Stimulated activated effector memory CD8-positive, alpha-beta T cell treated with anti-CD3 and anti-CD28 coated beads, Interleukin-12 subunit alpha, Interleukin-12 subunit beta, amount 100 ng/mL, for 72 hours (primary cell): ENCODE results near the gene ABCG1.

ENCODE experiments used
- ATAC-seq: fragments of 150-1000 bp; cut with Tn5 transposase; 2 replicates; pipeline ENCODE4 v1.10.0; 2021
- DNase-seq, 2 donors: peaks; one replicate each; pipeline ENCODE4 v3.0.0; 2021 to 2022; ENCODE audit warnings: low spot score in 2 of 2
- H3K27ac Mint-ChIP-seq: one replicate; pipeline ENCODE4 v1.8.0; 2022; ENCODE audit warnings: mild to moderate bottlenecking, mixed read lengths
- H3K36me3 Mint-ChIP-seq: one replicate; pipeline ENCODE4 v1.8.0; 2022; ENCODE audit warnings: mild to moderate bottlenecking, mixed read lengths
- H3K4me1 Mint-ChIP-seq: one replicate; pipeline ENCODE4 v1.8.0; 2022; ENCODE audit warnings: mixed read lengths
- H3K4me3 Mint-ChIP-seq: one replicate; pipeline ENCODE4 v1.8.0; 2022; ENCODE audit warnings: mild to moderate bottlenecking, mixed read lengths
- H3K9me3 Mint-ChIP-seq: one replicate; pipeline ENCODE4 v1.8.0; 2022; ENCODE audit warnings: mixed read lengths

The ABCG1 gene

GRCh38 chr21:42257091-42257765, 38.3 kb downstream of the ABCG1 start:
- ATAC-seq (no peak), DNase-seq (no peak)
- Mint-ChIP-seq H3K9me3 (no peaks in the 10 kb centered on the region), H3K36me3 (no peaks in the 10 kb centered on the region), H3K27ac (no peak overlapping the region), H3K4me3 (no peak overlapping the region), H3K4me1 (peaks cover 32% of the 10 kb centered on the region)

- H3K4me3 Mint-ChIP-seq, result no peak overlapping the region
- H3K27ac Mint-ChIP-seq, result no peak overlapping the region
- peak; percentile 73 to 88 for DNase-seq
Observed at GRCh38 chr21:42258150-42258884, 39.4 kb downstream of the ABCG1 start.

GRCh38 chr21:42258885-42259407, 40.0 kb downstream of the ABCG1 start:
- no peak overlapping the region for H3K4me3 Mint-ChIP-seq
- no peaks in the 10 kb centered on the region for H3K36me3 Mint-ChIP-seq
- H3K9me3 Mint-ChIP-seq, result no peaks in the 10 kb centered on the region
- peaks cover 26% of the 10 kb centered on the region for H3K4me1 Mint-ChIP-seq
- DNase-seq (no peak), ATAC-seq (no peak)
- no peak overlapping the region for H3K27ac Mint-ChIP-seq

More at GRCh38 chr21:42258150-42258884, 39.4 kb downstream of the ABCG1 start:
- Mint-ChIP-seq H3K4me1 (peaks cover 32% of the 10 kb centered on the region), H3K36me3 (no peaks in the 10 kb centered on the region), H3K9me3 (no peaks in the 10 kb centered on the region)
- peak; percentile 89 for ATAC-seq

- DNase-seq (no peak), ATAC-seq (no peak)
- no peak overlapping the region for H3K27ac Mint-ChIP-seq
- H3K4me3 Mint-ChIP-seq, result no peak overlapping the region
- no peaks in the 10 kb centered on the region for H3K9me3 Mint-ChIP-seq
- no peaks in the 10 kb centered on the region for H3K36me3 Mint-ChIP-seq
- H3K4me1 Mint-ChIP-seq, result peaks cover 16% of the 10 kb centered on the region
Observed at GRCh38 chr21:42260121-42260520, 41.2 kb downstream of the ABCG1 start.

- Mint-ChIP-seq H3K27ac (no peak overlapping the region), H3K4me1 (peaks cover 11% of the 10 kb centered on the region), H3K4me3 (no peak overlapping the region), H3K9me3 (no peaks in the 10 kb centered on the region), H3K36me3 (no peaks in the 10 kb centered on the region)
- DNase-seq, result no peak
- no peak for ATAC-seq
Observed at GRCh38 chr21:42261829-42262200, 42.9 kb downstream of the ABCG1 start.

- H3K36me3 Mint-ChIP-seq, result no peaks in the 10 kb centered on the region
- H3K4me1 Mint-ChIP-seq, result peaks cover 21% of the 10 kb centered on the region
- no peaks in the 10 kb centered on the region for H3K9me3 Mint-ChIP-seq
- H3K27ac Mint-ChIP-seq, result no peak overlapping the region
- ATAC-seq, result no peak
- H3K4me3 Mint-ChIP-seq, result no peak overlapping the region
- no peak for DNase-seq
Observed at GRCh38 chr21:42262831-42263231, 43.9 kb downstream of the ABCG1 start.

- no peaks in the 10 kb centered on the region for H3K9me3 Mint-ChIP-seq
- ATAC-seq, result no peak
- no peaks in the 10 kb centered on the region for H3K36me3 Mint-ChIP-seq
- peaks cover 24% of the 10 kb centered on the region for H3K4me1 Mint-ChIP-seq
- no peak overlapping the region for H3K4me3 Mint-ChIP-seq
- H3K27ac Mint-ChIP-seq, result no peak overlapping the region
- no peak for DNase-seq
Observed at GRCh38 chr21:42263591-42264131, 44.7 kb downstream of the ABCG1 start.

- no peak overlapping the region for H3K27ac Mint-ChIP-seq
Observed at GRCh38 chr21:42264245-42265195, 45.6 kb downstream of the ABCG1 start.

GRCh38 chr21:42265231-42265812, 46.4 kb downstream of the ABCG1 start:
- Mint-ChIP-seq H3K9me3 (no peaks in the 10 kb centered on the region), H3K4me1 (peaks cover 23% of the 10 kb centered on the region), H3K27ac (no peak overlapping the region), H3K4me3 (no peak overlapping the region), H3K36me3 (no peaks in the 10 kb centered on the region)
- no peak for ATAC-seq
- DNase-seq, result no peak

More at GRCh38 chr21:42264245-42265195, 45.6 kb downstream of the ABCG1 start:
- no peaks in the 10 kb centered on the region for H3K36me3 Mint-ChIP-seq
- no peak for DNase-seq
- H3K4me1 Mint-ChIP-seq, result peaks cover 23% of the 10 kb centered on the region
- no peaks in the 10 kb centered on the region for H3K9me3 Mint-ChIP-seq
- no peak overlapping the region for H3K4me3 Mint-ChIP-seq
- no peak for ATAC-seq

GRCh38 chr21:42266971-42267556, 48.1 kb downstream of the ABCG1 start:
- Mint-ChIP-seq H3K4me3 (no peak overlapping the region), H3K9me3 (no peaks in the 10 kb centered on the region), H3K36me3 (no peaks in the 10 kb centered on the region), H3K4me1 (peaks cover 23% of the 10 kb centered on the region), H3K27ac (peak overlapping the region; percentile 92)
- DNase-seq, result no peak
- ATAC-seq, result no peak

- ATAC-seq (no peak), DNase-seq (no peak)
Observed at GRCh38 chr21:42269386-42269785, 50.4 kb downstream of the ABCG1 start.

GRCh38 chr21:42271065-42271464, 52.1 kb downstream of the ABCG1 start:
- Mint-ChIP-seq H3K9me3 (no peaks in the 10 kb centered on the region), H3K4me1 (peaks cover 23% of the 10 kb centered on the region), H3K36me3 (no peaks in the 10 kb centered on the region), H3K27ac (no peak overlapping the region), H3K4me3 (no peak overlapping the region)
- ATAC-seq (no peak), DNase-seq (no peak)

More at GRCh38 chr21:42269386-42269785, 50.4 kb downstream of the ABCG1 start:
- Mint-ChIP-seq H3K9me3 (no peaks in the 10 kb centered on the region), H3K4me3 (no peak overlapping the region), H3K27ac (peak overlapping the region; percentile 48), H3K4me1 (peaks cover 23% of the 10 kb centered on the region), H3K36me3 (no peaks in the 10 kb centered on the region)

- no peak overlapping the region for H3K4me3 Mint-ChIP-seq
- DNase-seq (no peak), ATAC-seq (no peak)
- H3K27ac Mint-ChIP-seq, result no peak overlapping the region
- no peaks in the 10 kb centered on the region for H3K9me3 Mint-ChIP-seq
- no peaks in the 10 kb centered on the region for H3K36me3 Mint-ChIP-seq
- peaks cover 18% of the 10 kb centered on the region for H3K4me1 Mint-ChIP-seq
Observed at GRCh38 chr21:42272109-42272962, 53.4 kb downstream of the ABCG1 start.
